H1 (cell line): ENCODE data around the gene U2SURP. TPM values are rescaled to one million over a fixed set of nuclear protein-coding genes. Genes with fewer than 3 reads are reported as not detected.
A peak's percentile ranks its signal among the peaks of the same experiment; 100 is the strongest.

ENCODE experiments used
- CTCF ChIA-PET: fragments of 300-600 bp; sonication (Branson Sonifier 250); formaldehyde crosslinking; loops from one replicate; lab custom pipeline; 2021; ENCODE audit not compliant: partially characterized antibody; lab: Charles Lee
- POLR2A ChIA-PET: fragments of 300-600 bp; sonication (Branson Sonifier 250); formaldehyde crosslinking; loops from one replicate; lab custom pipeline; 2021; ENCODE audit warnings: inconsistent platforms; ENCODE audit not compliant: partially characterized antibody; lab: Charles Lee
- DNase-seq, 2 experiments: peaks; one replicate each; pipeline versions ENCODE4 v3.0.0 to v3.0.0-alpha.2; 2010 to 2022; ENCODE audit warnings: low spot score in 2 of 2, low read depth in 1 of 2, mixed read lengths in 1 of 2
- FAIRE-seq: peaks from 2 replicates; lab custom pipeline; 2011; peaks lifted over from hg19 to GRCh38; lab: Jason Lieb, UNC
- H2AFZ ChIP-seq: 2 replicates; pipeline ENCODE4 v1.8.1; 2012; ENCODE audit warnings: low read length, inconsistent platforms
- H2AK5ac ChIP-seq: 2 replicates; pipeline ENCODE4 v1.6.1; 2013; ENCODE audit warnings: low read depth, low read length
- H2BK120ac ChIP-seq: replicated peaks from 2 replicates; pipeline ENCODE3; 2013; ENCODE audit warnings: low read depth, low read length, inconsistent platforms
- H2BK12ac ChIP-seq: 2 replicates; pipeline ENCODE4 v1.6.1; 2013; ENCODE audit warnings: low read depth, low read length
- H2BK15ac ChIP-seq: 2 replicates; pipeline ENCODE4 v1.6.1; 2013; ENCODE audit warnings: low read length
- H2BK20ac ChIP-seq: 2 replicates; pipeline ENCODE4 v1.6.1; 2013; ENCODE audit warnings: low read length
- H2BK5ac ChIP-seq: 2 replicates; pipeline ENCODE4 v1.6.1; 2013; ENCODE audit warnings: low read depth, low read length
- H3K14ac ChIP-seq: 2 replicates; pipeline ENCODE4 v1.6.1; 2013; ENCODE audit warnings: inconsistent platforms; ENCODE audit not compliant: insufficient read length
- H3K18ac ChIP-seq: 2 replicates; pipeline ENCODE4 v1.6.1; 2013; ENCODE audit warnings: low read length; ENCODE audit errors: extremely low read depth
- H3K23ac ChIP-seq: 2 replicates; pipeline ENCODE4 v1.6.1; 2013; ENCODE audit warnings: inconsistent platforms; ENCODE audit not compliant: insufficient read length
- H3K23me2 ChIP-seq: 2 replicates; pipeline ENCODE4 v1.6.1; 2013; ENCODE audit warnings: low read depth, low read length
- H3K27ac ChIP-seq: 2 replicates; pipeline ENCODE4 v1.6.1; 2011; ENCODE audit warnings: low read depth, low read length, inconsistent platforms
- H3K27me3 ChIP-seq, 4 experiments: replicated peaks in 1 of 4; 1 replicate in 1 of 4; 2 replicates in 3 of 4; pipeline versions ENCODE4 v1.6.1 to v1.8.1; 2011 to 2013; ENCODE audit warnings: low read length in 3 of 4, mild to moderate bottlenecking in 3 of 4, inconsistent platforms in 2 of 4, mixed read lengths in 2 of 4, moderate library complexity in 1 of 4; ENCODE audit not compliant: control insufficient read depth in 3 of 4, insufficient read depth in 3 of 4; ENCODE audit errors: extremely low read depth in 1 of 4
- H3K36me3 ChIP-seq, 4 experiments: 2 replicates each; pipeline versions ENCODE4 v1.6.1 to v1.8.1; 2011 to 2013; ENCODE audit warnings: mild to moderate bottlenecking in 4 of 4, low read length in 3 of 4, moderate library complexity in 2 of 4, control low read depth in 1 of 4, inconsistent platforms in 1 of 4; ENCODE audit not compliant: insufficient read depth in 4 of 4, control insufficient read depth in 2 of 4
- H3K4ac ChIP-seq: replicated peaks from 2 replicates; pipeline ENCODE3; 2013; ENCODE audit warnings: low read length, low read depth, mixed read lengths, inconsistent platforms; ENCODE audit not compliant: insufficient read length
- H3K4me1 ChIP-seq, 4 experiments: replicated peaks in 1 of 4; 1 replicate in 1 of 4; 2 replicates in 3 of 4; pipeline versions ENCODE4 v1.6.1 to v1.8.1; 2011 to 2013; ENCODE audit warnings: low read length in 3 of 4, inconsistent platforms in 2 of 4, mixed read lengths in 1 of 4; ENCODE audit not compliant: insufficient read depth in 4 of 4, control insufficient read depth in 3 of 4
- H3K4me2 ChIP-seq, 2 experiments: 2 replicates each; pipeline versions ENCODE4 v1.6.1 to v1.8.1; 2011 to 2013; ENCODE audit warnings: low read depth in 2 of 2, low read length in 2 of 2, control low read depth in 1 of 2, inconsistent platforms in 1 of 2, mild to moderate bottlenecking in 1 of 2; ENCODE audit not compliant: insufficient read depth in 1 of 2
- H3K4me3 ChIP-seq, 4 experiments: fragments of 200-600, 300-600 bp in 1 of 4; sonication (generic), shearing (Covaris generic), sonication (Bioruptor Twin) in 1 of 4; 2 replicates each; pipeline versions ENCODE4 v1.5.1 to v1.8.1; 2011 to 2016; ENCODE audit warnings: low read length in 4 of 4, low read depth in 3 of 4, control low read depth in 2 of 4, inconsistent platforms in 2 of 4, mild to moderate bottlenecking in 2 of 4, mixed read lengths in 1 of 4, moderate library complexity in 1 of 4; ENCODE audit not compliant: insufficient read depth in 2 of 4; ENCODE audit errors: extremely low read depth in 1 of 4
- H3K56ac ChIP-seq: replicated peaks from 2 replicates; pipeline ENCODE3; 2013; ENCODE audit warnings: low read depth, mild to moderate bottlenecking, mixed read lengths, low read length, inconsistent platforms; ENCODE audit not compliant: insufficient read length
- H3K79me1 ChIP-seq: 2 replicates; pipeline ENCODE4 v1.6.1; 2013; ENCODE audit warnings: low read depth, low read length, control low read depth
- H3K79me2 ChIP-seq, 2 experiments: 2 replicates each; pipeline versions ENCODE4 v1.6.1 to v1.8.1; 2012 to 2013; ENCODE audit warnings: low read length in 2 of 2, mild to moderate bottlenecking in 2 of 2, inconsistent platforms in 1 of 2; ENCODE audit not compliant: insufficient read depth in 2 of 2, control insufficient read depth in 1 of 2
- H3K9ac ChIP-seq, 4 experiments: replicated peaks in 1 of 4; 1 replicate in 1 of 4; 2 replicates in 3 of 4; pipeline versions ENCODE4 v1.6.1 to v1.8.1; 2011 to 2013; ENCODE audit warnings: low read depth in 3 of 4, low read length in 3 of 4, control low read depth in 2 of 4, mild to moderate bottlenecking in 2 of 4, moderate library complexity in 2 of 4, inconsistent platforms in 1 of 4; ENCODE audit errors: extremely low read depth in 1 of 4
- H3K9me3 ChIP-seq, 2 experiments: 2 replicates each; pipeline versions ENCODE4 v1.6.1 to v1.8.1; 2012 to 2013; ENCODE audit warnings: mild to moderate bottlenecking in 2 of 2, moderate library complexity in 2 of 2, control low read depth in 1 of 2, inconsistent platforms in 1 of 2, low read depth in 1 of 2, low read length in 1 of 2, mixed read lengths in 1 of 2; ENCODE audit not compliant: insufficient read depth in 2 of 2
- H4K20me1 ChIP-seq, 2 experiments: replicated peaks in 1 of 2; 2 replicates each; pipeline versions ENCODE3 to v1.8.1; 2011 to 2013; ENCODE audit warnings: inconsistent platforms in 2 of 2, low read length in 2 of 2, mild to moderate bottlenecking in 1 of 2; ENCODE audit not compliant: insufficient read depth in 2 of 2, control insufficient read depth in 1 of 2
- H4K5ac ChIP-seq: 2 replicates; pipeline ENCODE4 v1.6.1; 2013; ENCODE audit warnings: low read length, low read depth, mixed read lengths, inconsistent platforms; ENCODE audit not compliant: insufficient read length
- H4K8ac ChIP-seq: 2 replicates; pipeline ENCODE4 v1.8.0; 2013; ENCODE audit warnings: mild to moderate bottlenecking, moderate library complexity, low read length, inconsistent platforms; ENCODE audit not compliant: insufficient read depth; ENCODE audit errors: extremely low read depth
- H4K91ac ChIP-seq: replicated peaks from 2 replicates; pipeline ENCODE3; 2013; ENCODE audit warnings: low read length, mixed read lengths, inconsistent platforms; ENCODE audit not compliant: insufficient read length
- E2F6 ChIP-seq: IDR thresholded peaks from 2 replicates; pipeline ENCODE4 v1.6.1; 2012; ENCODE audit warnings: inconsistent platforms
- SIN3A ChIP-seq, 2 experiments: IDR thresholded peaks in 1 of 2; conservative IDR thresholded peaks in 1 of 2; 2 replicates each; pipeline ENCODE4 v1.6.1; 2011 to 2012; ENCODE audit warnings: low read length in 2 of 2, improper control_type of control experiment in 1 of 2, low read depth in 1 of 2, mild to moderate bottlenecking in 1 of 2
- SP2 ChIP-seq: IDR thresholded peaks from 2 replicates; pipeline ENCODE4 v1.6.1; 2012; ENCODE audit warnings: mild to moderate bottlenecking, low read length, inconsistent platforms
- TAF7 ChIP-seq: optimal IDR thresholded peaks from 2 replicates; pipeline ENCODE3; 2011; ENCODE audit warnings: low read depth, mild to moderate bottlenecking, inconsistent platforms, low read length, moderate library complexity, borderline replicate concordance
- WGBS, 2 experiments: shearing (Covaris generic) in 1 of 2; methylation state at CpG; one replicate each; pipeline versions ENCODE4 v1.1.6 to v1.1.7; 2013 to 2015; ENCODE audit warnings: low lambda C conversion rate in 2 of 2, mixed read lengths in 2 of 2, inconsistent platforms in 1 of 2, low coverage in 1 of 2, missing lambda C conversion rate in 1 of 2; ENCODE audit not compliant: insufficient replicate concordance in 2 of 2, insufficient coverage in 1 of 2, insufficient read length in 1 of 2; ENCODE audit errors: extremely low coverage in 1 of 2, missing lambda C conversion rate in 1 of 2; 5-methylcytosine and 5-hydroxymethylcytosine counted together
- polyA plus RNA-seq, 7 experiments: library from polyadenylated mRNA; depleted of rRNA in 3 of 7; stranded (reverse) in 5 of 7; unstranded in 2 of 7; fragments of >200 nt in 5 of 7; fragments of 200-250 nt in 2 of 7; gene quantifications; 1 replicate in 5 of 7; 2 replicates in 1 of 7; 4 replicates in 1 of 7; pipeline versions ENCODE4 v1.2.1 to v1.2.3, GENCODE V29; 2011 to 2013; ENCODE audit warnings: missing spikeins in 2 of 7, mixed read lengths in 2 of 7
- total RNA-seq: library from RNA; stranded (reverse); fragmentation: NEBNext Ultra II Directional; extraction: Animal tissue kit (Norgen Biotek cat#: 25700); gene quantifications from 2 replicates; pipeline ENCODE4 v1.2.1, GENCODE V29; 2021

U2SURP gene
- total and polyA plus RNA-seq, 2 of the 8 experiments (the other 6 are each of a cell fraction or from before 2014, with no cell fraction given): 22.2 to 167 TPM

- Histone ChIP-seq H3K79me2 (no peaks in the 10 kb centered on the region), H3K23ac (no peak overlapping the region), H2AFZ (peak overlapping the region; percentile 31; the same call in 1 of the 2 replicates), H4K20me1 (no peaks in the 10 kb centered on the region), H3K56ac (no peak overlapping the region), H3K36me3 (no peaks in the 10 kb centered on the region), H3K4me1 (no peaks in the 10 kb centered on the region), H2BK12ac (no peak overlapping the region), H3K4me2 (0 out of 4 replicates have a peak overlapping the region, but pooled peaks of 1 of the 2 experiments have one; percentile 5), H3K18ac (no peak overlapping the region; the same call in 1 of the 2 replicates), H4K8ac (no peak overlapping the region), H3K9ac (no peak overlapping the region; a peak in 1 of 7 replicates), H2BK15ac (no peak overlapping the region), H2BK120ac (no peak overlapping the region), H2BK20ac (no peak overlapping the region), H3K4ac (no peak overlapping the region), H4K5ac (no peak overlapping the region), H3K79me1 (no peaks in the 10 kb centered on the region), H3K9me3 (no peaks in the 10 kb centered on the region), H3K27ac (no peak overlapping the region), H3K14ac (no peak overlapping the region), H3K23me2 (no peaks in the 10 kb centered on the region), H2AK5ac (no peak overlapping the region), H4K91ac (no peak overlapping the region), H2BK5ac (no peak overlapping the region), H3K27me3 (no peaks in the 10 kb centered on the region)
- WGBS, 2 experiments: 63% methylated on average over 7 of the region's 7 CpGs; no CpG with 5 or more reads in 1 of the 2 experiments
- POLR2A ChIA-PET: interaction anchor here (0.8 kb wide), 1 partner anchor 99 kb away, joined by 3 read pairs; the partner anchor contains the start of gene PCOLCE2
- DNase-seq (no peak), FAIRE-seq (no peak)
- CTCF ChIA-PET: interaction anchor here (0.6 to 2.6 kb wide), 20 partner anchors 10 to 252 kb away, joined by 3 to 32 read pairs (median 4); no protein-coding TSS in a partner anchor
- no peak for TF ChIP-seq TAF7
- TF ChIP-seq SIN3A (conservative IDR thresholded peaks at IDR 0.05 in 1 of 2, IDR thresholded peaks at IDR 0.05 in 1 of 2; ENCODE audit: low read depth in 1 of 2, low read length in 2 of 2): 0 out of 4 replicates have a peak, but pooled peaks have one; percentile 37 to 50
- TF ChIP-seq E2F6: no peak
- no peak for TF ChIP-seq SP2
- TF ChIP-seq, all 59 proteins: peak for 1
- no peak overlapping the region for H3K4me3 ChIP-seq
These were observed 13.7 kb upstream of the U2SURP start for GRCh38 chr3:142987707-142988106.
